ENCODE data around the gene GRM4. TPM values are rescaled to one million over a fixed set of nuclear protein-coding genes. Genes with fewer than 3 reads are reported as not detected.
A peak's percentile ranks its signal among the peaks of the same experiment; 100 is the strongest.
"Not testable (repeated sequence)": the region's sequence is repeated elsewhere in the genome, so short reads cannot be mapped to it uniquely, and the experiment has no call there.

The GRM4 gene
- total RNA-seq, 1 experiment from 2014 or later: 35.3 TPM

DNA sequence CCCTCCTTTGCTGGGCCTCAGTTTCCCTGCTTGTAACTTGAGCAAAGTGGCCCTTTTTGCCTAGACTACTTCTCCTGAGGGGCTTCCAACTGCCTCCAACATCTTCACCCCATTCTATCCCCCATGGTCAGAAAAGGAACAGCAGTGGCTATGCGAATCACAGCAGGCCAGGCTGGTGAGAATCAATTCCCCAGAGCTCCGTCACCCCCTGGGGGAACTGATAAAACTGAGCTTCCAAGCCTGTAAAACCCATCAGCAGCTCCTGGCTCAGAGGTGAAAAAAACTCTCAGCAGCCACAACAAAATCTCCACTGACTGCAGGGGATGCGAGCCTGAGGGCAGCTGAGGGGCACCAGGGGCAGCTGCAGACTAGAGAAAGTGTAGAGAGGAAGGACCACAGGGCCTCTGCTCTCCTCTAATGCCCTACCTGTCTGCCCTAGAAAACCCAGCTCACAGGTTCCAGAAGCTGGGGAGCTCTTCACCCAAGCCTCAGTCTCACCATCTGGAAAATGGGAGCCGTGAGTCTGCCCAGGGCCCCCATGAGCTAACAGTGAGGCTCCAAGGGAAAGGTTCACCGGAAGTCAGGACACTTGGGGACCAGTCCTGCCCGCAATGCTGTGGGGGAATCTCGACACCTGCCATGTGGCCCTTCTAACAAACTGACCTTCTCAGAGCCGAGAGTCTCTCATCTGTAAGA lies 120.6 kb downstream of the GRM4 start:
- H3K27me3 ChIP-seq (ENCODE audit: control insufficient read depth, insufficient read depth, low read length): no peaks in the 10 kb centered on the region
- no peak for DNase-seq
- H3K4me3 ChIP-seq (ENCODE audit: insufficient read depth, low read depth, low read length): no peak overlapping the region

DNA sequence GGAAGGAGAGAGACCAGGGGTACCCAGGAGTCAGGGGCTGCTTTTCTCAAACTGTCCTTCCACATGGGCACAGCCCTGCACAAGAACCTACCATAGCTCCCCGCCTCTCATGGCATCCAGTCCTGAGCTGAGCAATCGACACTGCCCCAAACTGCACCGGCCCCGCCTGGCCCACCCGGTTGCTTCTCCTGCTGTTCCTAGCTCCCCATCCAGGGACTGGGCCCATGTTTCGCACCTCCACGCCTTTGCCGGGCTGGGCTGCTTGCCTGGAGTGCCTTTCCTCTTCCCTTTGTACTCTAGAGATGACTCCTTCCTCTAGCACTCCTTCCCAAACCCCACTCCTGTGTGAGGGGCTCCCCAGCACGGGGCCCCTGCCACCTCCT lies 123.0 kb downstream of the GRM4 start:
- no peaks in the 10 kb centered on the region; the same call in 1 of the 2 replicates for H3K36me3 ChIP-seq (replicated peaks; ENCODE audit: control insufficient read depth, insufficient read depth, low read length)
- no peak for DNase-seq
- no peaks in the 10 kb centered on the region for H3K27me3 ChIP-seq (ENCODE audit: control insufficient read depth, insufficient read depth, low read length)
- H3K4me3 ChIP-seq (ENCODE audit: insufficient read depth, low read depth, low read length): no peak overlapping the region

More for the DNA sequence above, 120.6 kb downstream of the GRM4 start:
- no peaks in the 10 kb centered on the region; the same call in 1 of the 2 replicates for H3K36me3 ChIP-seq (replicated peaks; ENCODE audit: control insufficient read depth, insufficient read depth, low read length)

DNA sequence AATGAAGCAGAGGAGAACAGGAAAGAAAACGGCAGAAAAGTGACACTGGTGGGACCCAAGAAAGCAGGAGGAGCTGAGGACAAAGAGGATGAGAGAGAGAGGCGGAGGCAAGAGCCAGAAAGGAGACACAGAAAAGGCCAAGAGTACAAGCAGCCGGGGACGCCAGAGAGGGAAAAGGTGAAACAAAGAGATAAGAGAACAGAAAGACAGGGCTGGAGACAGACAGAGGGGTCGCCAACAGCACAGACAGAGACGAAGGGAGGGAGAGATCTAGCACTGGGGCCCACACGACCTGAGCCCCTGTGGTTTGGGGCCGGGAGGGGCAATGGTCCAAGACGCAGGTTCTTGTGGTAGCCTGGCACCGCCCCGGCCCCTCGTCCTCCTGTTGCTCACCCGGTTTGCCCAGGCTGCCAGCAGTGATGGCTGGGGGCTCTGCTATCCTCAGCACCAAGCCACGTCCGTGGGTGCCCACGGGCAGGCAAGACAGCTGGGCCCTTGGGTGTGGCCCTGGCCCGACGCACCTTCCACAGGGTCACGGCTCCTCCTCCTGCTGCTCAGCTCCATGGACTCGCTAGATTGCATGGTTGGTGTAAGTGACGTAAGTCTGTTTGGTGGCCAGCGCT lies 123.5 kb downstream of the GRM4 start:
- no peaks in the 10 kb centered on the region for H3K27me3 ChIP-seq (ENCODE audit: control insufficient read depth, insufficient read depth, low read length)
- no peak overlapping the region for H3K4me3 ChIP-seq (ENCODE audit: insufficient read depth, low read depth, low read length)
- H3K36me3 ChIP-seq (replicated peaks; ENCODE audit: control insufficient read depth, insufficient read depth, low read length): no peaks in the 10 kb centered on the region; the same call in 1 of the 2 replicates
- DNase-seq: no peak

DNA sequence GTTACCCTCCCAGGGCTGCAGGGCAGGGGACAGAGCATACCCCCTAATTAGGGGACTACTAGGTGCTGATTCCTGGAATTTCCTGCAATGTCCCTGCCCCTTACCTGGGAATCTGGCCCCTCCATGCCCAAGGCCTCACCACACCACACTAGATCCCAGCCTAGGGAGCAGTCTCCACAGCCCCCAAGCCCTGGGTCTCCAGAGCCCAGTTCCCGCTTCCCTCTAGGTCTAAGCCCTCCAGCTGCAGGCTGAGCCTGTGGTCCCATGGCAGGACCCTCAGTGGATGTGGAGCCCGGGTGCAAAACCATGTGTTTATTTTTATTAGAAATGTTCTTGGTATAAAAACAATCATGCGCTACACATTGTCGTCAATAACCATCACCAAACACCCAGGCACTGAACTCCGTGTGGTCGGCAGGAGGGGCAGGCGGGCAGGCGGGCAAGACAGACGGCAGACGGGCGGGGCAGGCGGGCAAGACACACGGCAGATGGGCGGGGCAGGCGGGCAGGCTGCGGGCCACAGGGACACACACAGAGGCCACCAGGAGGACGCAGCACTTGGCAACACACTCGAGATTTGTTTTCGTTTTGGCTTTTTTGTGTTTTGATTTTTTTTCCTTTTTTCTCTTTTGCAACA lies 124.2 kb downstream of the GRM4 start:
- H3K36me3 ChIP-seq (replicated peaks; ENCODE audit: control insufficient read depth, insufficient read depth, low read length): no peaks in the 10 kb centered on the region; the same call in 1 of the 2 replicates
- no peak overlapping the region for H3K4me3 ChIP-seq (ENCODE audit: insufficient read depth, low read depth, low read length)
- no peaks in the 10 kb centered on the region for H3K27me3 ChIP-seq (ENCODE audit: control insufficient read depth, insufficient read depth, low read length)
- no peak for DNase-seq

DNA sequence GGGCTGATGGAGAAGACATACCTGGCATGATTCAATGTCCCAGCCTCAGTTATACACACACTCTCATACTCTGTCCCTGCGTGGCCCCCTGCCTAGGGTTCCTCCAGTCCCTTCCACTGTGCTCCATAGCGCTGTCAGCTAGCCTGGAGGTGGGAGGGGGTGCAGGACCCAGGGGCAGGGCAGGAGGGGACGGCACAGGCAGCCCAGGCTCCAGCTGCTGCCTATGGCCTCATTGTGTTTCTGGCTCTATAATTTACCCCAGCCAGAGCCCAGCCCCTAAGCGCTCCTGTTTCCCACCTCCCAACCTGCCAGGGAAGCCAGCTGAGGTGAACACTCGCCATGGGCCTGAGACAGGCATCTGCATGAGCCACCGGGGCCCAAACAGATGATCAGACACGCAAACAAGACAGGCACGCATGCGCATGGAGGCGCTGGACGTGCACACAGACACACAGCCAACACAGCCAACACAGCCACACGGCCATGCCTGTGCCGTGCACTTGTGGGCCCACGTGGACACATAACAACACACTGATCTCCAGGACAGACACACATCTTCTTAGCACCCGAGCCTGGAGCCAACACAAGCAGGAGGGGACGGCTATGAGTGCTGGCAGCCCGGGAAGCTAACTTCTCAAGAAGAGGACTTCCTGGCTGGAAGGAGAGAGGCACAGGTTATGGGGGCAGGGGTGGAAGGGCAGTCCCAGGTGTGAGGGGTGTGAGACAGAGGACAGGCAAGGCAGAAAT lies 124.9 kb downstream of the GRM4 start:
- DNase-seq: no peak
- Histone ChIP-seq H3K27me3 (ENCODE audit: control insufficient read depth, insufficient read depth, low read length) (no peaks in the 10 kb centered on the region; the same call in 1 of the 2 replicates), H3K36me3 (replicated peaks; ENCODE audit: control insufficient read depth, insufficient read depth, low read length) (no peaks in the 10 kb centered on the region; the same call in 1 of the 2 replicates), H3K4me3 (ENCODE audit: insufficient read depth, low read depth, low read length) (no peak overlapping the region)

DNA sequence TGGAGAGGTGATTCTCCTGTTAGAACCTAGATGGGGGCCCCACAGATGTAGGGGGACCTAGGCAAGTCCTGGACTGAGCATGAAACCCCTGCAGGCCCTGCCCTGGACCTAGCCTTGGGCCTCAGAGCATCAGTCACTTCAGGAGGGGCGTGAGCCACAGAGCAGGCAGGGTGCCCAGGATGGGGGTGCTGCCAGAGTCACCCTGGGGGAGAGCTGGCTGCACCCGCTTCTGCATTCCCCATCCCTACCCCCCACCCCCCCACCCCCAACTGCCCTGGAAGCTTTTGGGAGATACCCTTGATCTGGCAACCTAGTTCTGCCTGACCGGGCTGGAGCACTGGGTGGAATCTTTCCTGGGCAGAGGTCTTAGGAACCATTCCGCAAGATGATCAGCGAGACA lies 125.6 kb downstream of the GRM4 start:
- Histone ChIP-seq H3K36me3 (replicated peaks; ENCODE audit: control insufficient read depth, insufficient read depth, low read length) (no peaks in the 10 kb centered on the region; the same call in 1 of the 2 replicates), H3K27me3 (ENCODE audit: control insufficient read depth, insufficient read depth, low read length) (peaks cover under 1% of the 10 kb centered on the region; the same call in 1 of the 2 replicates), H3K4me3 (ENCODE audit: insufficient read depth, low read depth, low read length) (no peak overlapping the region)
- no peak for DNase-seq

DNA sequence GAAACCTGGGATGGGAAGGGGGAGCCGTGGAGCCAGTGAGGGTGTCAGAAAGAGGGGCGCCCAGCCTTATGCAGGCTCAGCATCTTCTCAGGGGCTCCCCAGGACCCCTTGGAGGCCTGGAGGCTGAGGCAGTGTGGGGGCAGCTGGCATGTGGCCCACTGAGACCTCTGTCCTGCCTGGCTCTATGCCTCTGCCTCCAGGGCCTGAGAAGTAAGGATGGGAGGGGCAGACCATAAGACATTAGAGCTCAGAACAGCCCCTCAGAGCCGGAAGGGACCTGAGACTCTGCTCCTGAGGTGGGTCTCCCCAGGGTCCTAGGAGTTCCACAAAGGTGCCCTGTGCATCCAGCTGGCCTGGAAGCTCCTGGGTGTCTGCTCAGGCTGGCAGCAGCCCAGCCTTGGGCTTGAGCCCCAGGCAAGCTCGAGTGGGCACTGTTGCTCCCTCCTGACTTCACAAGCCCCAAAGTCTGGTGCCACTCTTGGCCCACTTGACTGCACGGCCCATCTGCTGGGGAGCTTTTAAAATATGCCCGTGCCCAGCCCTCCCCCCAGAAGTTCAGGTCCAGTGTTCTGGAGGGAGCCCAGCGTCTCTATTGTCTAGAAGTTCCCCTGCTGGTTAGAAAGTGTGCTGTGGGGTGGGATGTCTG lies 126.8 kb downstream of the GRM4 start:
- Histone ChIP-seq H3K36me3 (replicated peaks; ENCODE audit: control insufficient read depth, insufficient read depth, low read length) (no peaks in the 10 kb centered on the region; the same call in 1 of the 2 replicates), H3K27me3 (ENCODE audit: control insufficient read depth, insufficient read depth, low read length) (peaks cover 3% of the 10 kb centered on the region), H3K4me3 (ENCODE audit: insufficient read depth, low read depth, low read length) (no peak overlapping the region)
- no peak for DNase-seq

DNA sequence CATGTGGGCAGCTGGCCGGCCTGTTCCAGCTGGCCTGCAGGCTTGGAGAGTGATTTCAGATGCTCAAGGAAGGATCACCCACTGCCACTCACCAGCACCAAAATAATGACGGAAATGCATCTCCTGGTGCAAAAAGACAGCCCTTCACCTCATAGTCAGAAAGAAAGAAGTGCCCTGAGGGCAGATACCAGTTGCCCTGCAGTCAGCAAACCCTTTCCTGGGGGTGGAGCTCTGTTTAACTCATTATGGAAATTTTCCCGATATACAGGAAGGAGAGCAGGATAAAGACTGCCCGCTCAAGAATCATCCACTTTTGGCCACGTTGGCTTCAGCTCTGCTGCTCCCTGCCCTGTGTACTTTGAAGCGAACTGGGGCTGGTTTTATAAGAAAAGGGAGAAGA lies 127.9 kb downstream of the GRM4 start:
- Histone ChIP-seq H3K27me3 (ENCODE audit: control insufficient read depth, insufficient read depth, low read length) (peaks cover 6% of the 10 kb centered on the region), H3K4me3 (ENCODE audit: insufficient read depth, low read depth, low read length) (no peak overlapping the region), H3K36me3 (replicated peaks; ENCODE audit: control insufficient read depth, insufficient read depth, low read length) (no peaks in the 10 kb centered on the region; the same call in 1 of the 2 replicates)
- no peak for DNase-seq

DNA sequence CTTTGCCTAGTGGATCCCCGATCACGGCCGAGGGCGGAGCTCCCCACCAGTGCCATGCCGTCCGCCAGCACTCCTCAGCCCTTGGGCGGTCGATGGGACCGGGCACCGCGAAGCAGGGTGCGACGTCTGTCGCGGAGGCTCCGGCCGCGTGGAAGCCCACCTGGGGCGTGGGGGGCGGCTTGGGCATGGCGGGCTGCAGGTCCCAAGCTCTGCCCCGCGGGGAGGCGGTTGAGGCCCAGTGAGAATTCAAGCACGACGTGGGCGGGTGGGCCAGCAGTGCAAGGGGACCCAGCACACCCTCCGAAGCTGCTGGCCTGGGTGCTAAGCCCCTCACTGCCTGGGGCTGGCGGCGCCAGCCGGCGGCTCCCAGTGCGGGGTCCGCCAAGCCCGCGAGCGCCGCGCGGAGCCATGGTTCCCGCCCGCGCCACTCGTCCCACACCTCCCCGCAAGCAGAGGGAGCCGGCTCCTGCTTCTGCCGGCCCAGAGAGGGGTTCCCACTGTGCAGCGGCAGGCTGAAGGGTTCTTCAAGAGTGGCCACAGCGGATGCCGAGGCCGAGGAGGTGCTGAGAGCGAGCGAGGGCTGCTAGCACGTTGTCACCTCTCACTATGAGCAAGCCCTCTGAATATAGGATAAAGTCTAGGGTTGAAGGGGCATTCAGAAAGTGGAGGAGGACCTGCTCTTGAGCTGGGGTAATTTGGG lies 128.6 kb downstream of the GRM4 start:
- DNase-seq: no peak
- H3K4me3 ChIP-seq (ENCODE audit: insufficient read depth, low read depth, low read length): no peak overlapping the region
- no peaks in the 10 kb centered on the region; the same call in 1 of the 2 replicates for H3K36me3 ChIP-seq (replicated peaks; ENCODE audit: control insufficient read depth, insufficient read depth, low read length)
- H3K27me3 ChIP-seq (ENCODE audit: control insufficient read depth, insufficient read depth, low read length): peaks cover 6% of the 10 kb centered on the region

DNA sequence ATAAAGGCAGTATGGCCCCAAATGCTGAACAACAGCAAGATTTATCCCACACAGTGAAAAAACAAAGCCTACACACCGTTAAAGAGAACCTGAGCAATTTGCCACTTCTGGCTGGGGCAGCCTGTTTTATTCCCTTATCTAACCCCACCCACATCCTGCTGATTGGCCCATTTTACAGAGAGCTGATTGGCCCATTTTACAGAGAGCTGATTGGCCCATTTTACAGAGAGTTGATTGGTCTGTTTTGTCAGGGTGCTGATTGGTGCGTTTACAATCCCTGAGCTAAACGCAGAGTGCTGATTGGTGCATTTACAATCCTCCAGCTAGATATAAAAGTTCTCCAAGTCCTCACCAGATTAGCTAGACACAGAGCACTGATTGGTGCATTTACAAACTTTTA lies 129.3 kb downstream of the GRM4 start:
- DNase-seq; H3K27me3 ChIP-seq (ENCODE audit: control insufficient read depth, insufficient read depth, low read length); H3K4me3 ChIP-seq (ENCODE audit: insufficient read depth, low read depth, low read length); H3K36me3 ChIP-seq (replicated peaks; ENCODE audit: control insufficient read depth, insufficient read depth, low read length): not testable (repeated sequence)

DNA sequence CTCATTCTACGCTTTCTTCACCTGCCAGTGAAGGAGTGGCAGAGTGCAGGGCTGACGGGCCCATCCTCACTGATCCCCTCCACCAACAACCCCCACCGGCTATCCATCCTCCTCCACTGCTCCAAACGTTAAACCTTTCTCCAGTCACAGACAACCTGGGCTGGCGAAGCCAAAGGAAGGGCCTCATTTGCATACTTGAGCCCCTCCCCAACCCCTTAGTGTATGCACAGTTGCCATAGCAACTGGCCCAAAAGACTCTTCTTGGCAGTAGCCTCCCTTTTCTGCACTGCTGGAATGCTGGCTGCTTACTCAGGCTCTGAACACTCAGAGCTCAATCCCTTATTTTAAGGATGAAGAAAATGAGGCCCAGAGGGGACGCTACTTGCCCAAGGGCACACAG lies 130.3 kb downstream of the GRM4 start:
- Histone ChIP-seq H3K27me3 (ENCODE audit: control insufficient read depth, insufficient read depth, low read length) (peaks cover 12% of the 10 kb centered on the region), H3K4me3 (ENCODE audit: insufficient read depth, low read depth, low read length) (no peak overlapping the region), H3K36me3 (replicated peaks; ENCODE audit: control insufficient read depth, insufficient read depth, low read length) (no peaks in the 10 kb centered on the region)
- peak; percentile 87 for DNase-seq

DNA sequence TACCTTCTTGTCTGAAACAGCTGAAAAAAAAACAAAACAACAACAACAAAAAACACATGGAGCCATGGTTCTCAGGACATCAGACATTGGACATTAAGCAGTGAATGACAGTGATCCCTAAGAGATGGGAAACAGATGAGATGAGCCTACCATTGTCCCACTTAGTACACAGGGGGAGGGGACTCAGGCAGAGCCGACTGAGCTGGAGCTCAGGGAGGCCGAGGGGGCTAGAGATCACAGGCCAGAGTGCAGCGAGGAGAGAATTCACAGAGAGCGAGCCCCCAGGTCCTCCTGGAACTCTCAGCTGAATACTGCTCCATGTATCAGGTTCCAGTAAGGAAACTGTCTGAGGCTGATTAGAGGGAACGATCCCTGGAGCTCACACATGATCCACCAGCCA lies 134.6 kb downstream of the GRM4 start:
- Histone ChIP-seq H3K36me3 (replicated peaks; ENCODE audit: control insufficient read depth, insufficient read depth, low read length) (no peaks in the 10 kb centered on the region), H3K4me3 (ENCODE audit: insufficient read depth, low read depth, low read length) (no peak overlapping the region), H3K27me3 (ENCODE audit: control insufficient read depth, insufficient read depth, low read length) (peaks cover 48% of the 10 kb centered on the region)
- no peak for DNase-seq

DNA sequence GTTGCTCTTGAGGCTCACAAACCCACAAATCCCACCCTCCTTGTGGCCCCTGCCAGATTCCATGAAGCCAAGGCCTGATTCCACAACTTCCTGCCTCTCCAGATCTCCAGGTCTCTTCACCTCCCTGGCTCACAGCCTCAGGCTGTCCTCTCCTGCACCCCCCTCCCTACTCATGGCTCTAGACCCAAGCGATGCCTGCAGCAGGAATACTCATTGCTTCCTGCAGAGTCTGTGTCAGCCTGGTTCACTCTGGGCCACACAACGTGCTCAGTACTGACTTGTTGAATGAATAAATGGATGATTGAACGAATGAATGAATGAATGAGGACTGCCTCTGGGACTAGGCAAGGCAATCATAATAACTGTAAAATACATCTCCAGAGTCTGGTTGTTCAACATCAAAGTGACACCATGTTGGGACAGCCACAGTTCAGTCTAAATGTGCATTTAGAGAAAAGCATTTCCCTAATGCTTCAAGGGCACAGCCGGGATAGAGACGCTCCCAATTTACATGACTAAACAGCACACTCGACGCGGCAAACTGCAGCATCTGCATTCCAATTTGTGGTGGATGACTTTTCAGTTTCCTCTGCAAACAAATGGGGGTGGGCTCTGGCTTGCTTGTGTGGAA lies 139.9 kb downstream of the GRM4 start:
- H3K27me3 ChIP-seq (ENCODE audit: control insufficient read depth, insufficient read depth, low read length): peaks cover 67% of the 10 kb centered on the region
- peak; percentile 85 for DNase-seq
- no peaks in the 10 kb centered on the region for H3K36me3 ChIP-seq (replicated peaks; ENCODE audit: control insufficient read depth, insufficient read depth, low read length)
- no peak overlapping the region for H3K4me3 ChIP-seq (ENCODE audit: insufficient read depth, low read depth, low read length)
